GM12872 (cell line): Measurements from ENCODE around the gene NEURL2.

Experiments
- CTCF ChIP-seq: IDR thresholded peaks from 3 replicates; pipeline ENCODE4 v1.5.1; 2011; ENCODE audit warnings: low read depth, mild to moderate bottlenecking, low read length, moderate library complexity; ENCODE audit not compliant: insufficient read depth

The NEURL2 gene

DNA sequence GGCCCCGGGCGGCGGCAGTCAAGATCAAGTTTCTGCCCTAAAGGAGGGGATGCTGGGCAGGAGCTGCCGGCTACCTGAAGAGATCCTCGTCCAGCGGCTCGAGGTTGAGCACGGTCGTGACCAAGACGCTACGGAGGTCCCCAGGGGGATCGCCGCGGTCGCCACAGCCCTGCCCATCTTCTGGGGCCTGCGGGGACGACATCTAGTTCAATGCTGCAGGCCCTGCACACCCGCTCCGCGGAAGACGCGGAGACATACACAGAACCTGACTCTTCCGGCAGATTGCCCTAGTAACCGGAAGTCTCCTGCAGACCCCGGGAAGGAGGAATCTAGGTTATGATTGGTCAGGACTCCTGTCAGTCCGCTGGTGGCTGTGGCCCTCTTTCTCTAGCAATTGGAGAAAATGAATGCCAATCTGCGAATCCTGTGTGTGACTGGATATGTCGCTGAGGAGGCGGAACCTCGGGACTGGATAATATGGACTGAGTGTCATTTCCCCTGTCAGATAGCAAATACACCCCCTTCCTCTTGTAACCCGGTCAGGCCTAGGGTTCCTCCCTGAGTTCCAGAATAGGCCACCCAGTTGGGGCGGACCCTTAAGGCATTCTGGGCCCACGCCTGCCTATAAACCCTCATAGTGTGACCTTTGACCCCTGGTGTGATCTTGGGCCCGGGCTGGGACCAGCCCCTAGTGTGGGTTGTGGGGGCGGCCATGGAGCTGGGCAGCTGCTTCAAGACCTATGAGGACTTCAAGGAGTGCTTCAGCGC, 33.7 kb downstream of the NEURL2 start, which contains the start of the genes ACOT8 and ZSWIM3:
ACOT8 (minus strand) TSS at position 279 of the 768 bp plus-strand sequence; CDS start at position 202, 77 bp downstream.
ZSWIM3 (plus strand) TSS at position 501 of the 768 bp plus-strand sequence; CDS start at position 713, 212 bp downstream.
- TF ChIP-seq CTCF = no peak

GRCh38 chr20:45853484-45853883, 37.5 kb downstream of the NEURL2 start:
- no peak for TF ChIP-seq CTCF

DNA sequence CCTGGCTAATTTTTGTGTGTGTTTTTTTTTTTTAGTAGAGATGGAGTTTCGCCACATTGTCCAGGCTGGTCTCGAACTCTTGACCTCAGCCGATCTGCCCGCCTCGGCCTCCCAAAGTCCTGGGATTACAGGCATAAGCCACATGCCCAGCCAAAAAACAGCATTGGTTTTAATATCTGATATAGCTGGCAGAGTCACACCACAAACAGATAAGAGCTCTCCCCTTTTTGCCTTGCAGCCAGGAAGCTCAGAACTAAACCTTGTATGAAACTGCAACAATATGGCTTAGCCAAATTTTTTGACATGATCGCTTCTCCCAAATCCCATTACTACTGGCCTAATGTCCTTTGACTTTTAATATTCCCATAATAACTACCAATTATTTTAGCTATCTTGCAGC, 38.7 kb downstream of the NEURL2 start:
- no peak for TF ChIP-seq CTCF

GRCh38 chr20:45851501-45851900, 39.5 kb downstream of the NEURL2 start:
- no peak for TF ChIP-seq CTCF

GRCh38 chr20:45850926-45851325, 40.1 kb downstream of the NEURL2 start:
- TF ChIP-seq CTCF = no peak

GRCh38 chr20:45850238-45850637, 40.8 kb downstream of the NEURL2 start:
- TF ChIP-seq CTCF = no peak

DNA sequence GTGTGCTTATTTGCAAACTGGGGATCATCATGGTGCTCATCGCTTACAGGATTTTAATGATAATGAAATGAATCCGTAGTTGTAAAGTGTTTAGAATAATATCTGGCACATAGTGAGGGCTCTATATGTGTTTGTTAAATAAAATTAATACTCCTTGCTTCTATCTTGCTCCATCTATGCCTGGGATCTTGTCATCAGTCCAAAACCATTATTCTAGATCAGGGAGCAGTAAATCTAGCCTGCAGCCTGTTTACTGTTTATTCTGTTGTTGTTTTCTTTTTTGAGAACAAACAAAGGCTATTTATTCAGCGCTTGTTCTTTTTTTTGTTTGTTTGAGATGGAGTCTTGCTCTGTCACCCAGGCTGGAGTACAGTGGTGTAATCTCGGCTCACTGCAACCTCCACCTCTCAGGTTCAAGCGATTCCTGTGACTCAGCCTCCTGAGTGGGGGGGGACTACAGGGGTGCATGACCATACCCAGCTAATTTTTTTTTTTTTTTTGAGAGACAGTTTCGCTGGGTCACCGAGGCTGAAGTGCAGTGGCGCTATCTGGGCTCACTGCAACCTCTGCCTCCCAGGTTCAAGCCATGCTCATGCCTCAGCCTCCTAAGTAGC, 41.9 kb downstream of the NEURL2 start:
- TF ChIP-seq CTCF = no peak
